ENCODE data around the gene RASL10B. TPM values are rescaled to one million over a fixed set of nuclear protein-coding genes. Genes with fewer than 3 reads are reported as not detected.

The RASL10B gene
- total and polyA plus RNA-seq, 11 donors: 7.6 to 78.7 (median 12.2) TPM

GRCh38 chr17:35765756-35766488, 34.5 kb downstream of the RASL10B start:
- 80 to 85% (median 84%) methylated on average over 8 of the region's 8 CpGs for WGBS, 4 donors
- Histone ChIP-seq H3K36me3 (no peaks in the 10 kb centered on the region), H3K27me3 (no peaks in the 10 kb centered on the region), H3K27ac (no peak overlapping the region), H3K9me3 (no peaks in the 10 kb centered on the region), H3K4me3 (no peak overlapping the region), H3K4me1 (peaks cover 0 to 15% (median 9%) of the 10 kb centered on the region in 12 donors)
- intact Hi-C loops (cut with DNase I): loop anchor here in 4 of 10 donors (2.0 kb wide), 1 partner anchor 39 kb away; no protein-coding TSS in a partner anchor
- no peak for ATAC-seq
- DNase-seq: no peak
- TF ChIP-seq CTCF (IDR thresholded peaks at IDR 0.05): no peak
- TF ChIP-seq POLR2A (IDR thresholded peaks at IDR 0.05): no peak

GRCh38 chr17:35766489-35766877, 35.0 kb downstream of the RASL10B start:
- Histone ChIP-seq H3K36me3 (no peaks in the 10 kb centered on the region), H3K9me3 (no peaks in the 10 kb centered on the region), H3K27ac (no peak overlapping the region), H3K27me3 (no peaks in the 10 kb centered on the region), H3K4me1 (peaks cover 0 to 15% (median 9%) of the 10 kb centered on the region in 12 donors), H3K4me3 (no peak overlapping the region)
- no peak for TF ChIP-seq POLR2A (IDR thresholded peaks at IDR 0.05)
- no peak for TF ChIP-seq CTCF (IDR thresholded peaks at IDR 0.05)
- WGBS, 4 donors: 93 to 95% (median 94%) methylated on average over 11 to 24 of the region's 24 CpGs
- no peak for DNase-seq
- no peak for ATAC-seq
- intact Hi-C loops (cut with DNase I): loop anchor here in 2 of 10 donors (2.0 kb wide), 1 partner anchor 38 kb away; no protein-coding TSS in a partner anchor

DNA sequence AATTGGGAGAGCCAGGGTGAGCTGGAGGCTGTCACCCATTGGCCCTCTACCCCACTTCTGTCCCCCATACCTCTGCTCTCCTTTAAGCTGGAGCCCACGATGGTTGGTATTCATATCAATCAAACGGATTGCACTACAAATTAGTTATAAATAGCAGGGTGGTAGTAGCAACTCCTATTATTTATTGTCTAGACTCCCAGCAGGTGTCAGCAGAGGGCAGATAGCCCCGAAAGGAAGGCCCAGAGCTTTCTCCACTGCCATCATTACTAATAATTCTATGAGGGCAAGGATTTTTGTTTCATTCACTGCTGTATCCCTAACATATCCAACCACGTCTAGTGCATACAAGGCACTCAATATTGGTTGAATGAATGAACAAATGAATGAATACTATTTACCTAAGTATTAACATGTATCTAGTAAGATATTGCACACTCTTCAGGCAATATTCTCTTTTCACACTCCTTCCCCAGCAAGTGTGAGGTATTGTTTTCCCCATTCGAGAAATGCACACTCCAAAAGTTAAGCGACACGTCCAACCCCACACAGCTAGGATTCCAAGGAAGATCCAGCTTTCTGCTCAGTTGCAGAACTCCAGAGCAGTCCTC, 35.6 kb downstream of the RASL10B start:
- DNase-seq: peak in 1 of 5 donors; percentile 45
- H3K4me3 ChIP-seq: no peak overlapping the region
- TF ChIP-seq CTCF (IDR thresholded peaks at IDR 0.05) (peak; percentile 35 to 67 (median 58)), POLR2A (IDR thresholded peaks at IDR 0.05) (no peak)
- peaks cover 0 to 15% (median 9%) of the 10 kb centered on the region in 12 donors for H3K4me1 ChIP-seq
- peak in 2 of 4 donors; percentile 24 to 25 for ATAC-seq
- H3K27ac ChIP-seq: no peak overlapping the region
- intact Hi-C loops (cut with DNase I): loop anchor here in 6 of 10 donors (1.0 to 2.0 kb wide), 2 partner anchors 37 to 38 kb away; no protein-coding TSS in a partner anchor
- H3K36me3 ChIP-seq: no peaks in the 10 kb centered on the region
- WGBS, 4 donors: 42 to 52% (median 48%) methylated on average over 7 of the region's 7 CpGs
- no peaks in the 10 kb centered on the region for H3K9me3 ChIP-seq
- H3K27me3 ChIP-seq: no peaks in the 10 kb centered on the region

- Histone ChIP-seq H3K9me3 (no peaks in the 10 kb centered on the region), H3K36me3 (no peaks in the 10 kb centered on the region), H3K4me3 (no peak overlapping the region), H3K4me1 (peaks cover 0 to 22% (median 11%) of the 10 kb centered on the region in 12 donors), H3K27ac (no peak overlapping the region), H3K27me3 (no peaks in the 10 kb centered on the region)
- DNase-seq (no peak), ATAC-seq (no peak)
- intact Hi-C loops (cut with DNase I): loop anchor here in 1 of 10 donors (1.0 kb wide), 1 partner anchor 33 kb away; no protein-coding TSS in a partner anchor
- no peak for TF ChIP-seq CTCF (IDR thresholded peaks at IDR 0.05)
- no peak for TF ChIP-seq POLR2A (IDR thresholded peaks at IDR 0.05)
- WGBS, 4 donors: 88 to 95% (median 89%) methylated on average over 2 of the region's 2 CpGs
These were observed 37.4 kb downstream of the RASL10B start for GRCh38 chr17:35768797-35769196.
